Lung (tissue), 12 donors: ENCODE results near the gene XPR1. TPM values are rescaled to one million over a fixed set of nuclear protein-coding genes. Genes with fewer than 3 reads are reported as not detected.
"Not testable (repeated sequence)": the region's sequence is repeated elsewhere in the genome, so short reads cannot be mapped to it uniquely, and the experiment has no call there.

ENCODE experiments used
- ATAC-seq: fragments of 200-7000 bp; cut with Tn5 transposase; one replicate; pipeline ENCODE4 v1.9.1; 2020; ENCODE audit warnings: moderate number of reproducible peaks; ENCODE audit not compliant: insufficient read depth, low FRiP score
- DNase-seq, 3 donors: peaks; one replicate each; pipeline ENCODE4 v3.0.0-alpha.2; 2013 to 2017
- H3K27ac ChIP-seq, 2 donors: one replicate each; pipeline ENCODE4 v1.5.1; 2013; ENCODE audit warnings: mild to moderate bottlenecking in 2 of 2, moderate library complexity in 2 of 2, control low read depth in 1 of 2, inconsistent platforms in 1 of 2, low read depth in 1 of 2, low read length in 1 of 2
- H3K27me3 ChIP-seq, 3 donors: one replicate each; pipeline ENCODE4 v1.5.1; 2013; ENCODE audit warnings: low read length in 2 of 3; ENCODE audit not compliant: control insufficient read depth in 3 of 3, insufficient read depth in 3 of 3
- H3K36me3 ChIP-seq, 4 donors: one replicate each; pipeline ENCODE4 v1.5.1; 2013; ENCODE audit warnings: low read length in 4 of 4, mild to moderate bottlenecking in 1 of 4, moderate library complexity in 1 of 4; ENCODE audit not compliant: control insufficient read depth in 4 of 4, insufficient read depth in 4 of 4
- H3K4me1 ChIP-seq, 5 donors: one replicate each; pipeline ENCODE4 v1.5.1; 2013; ENCODE audit warnings: low read length in 5 of 5, mild to moderate bottlenecking in 2 of 5, moderate library complexity in 1 of 5; ENCODE audit not compliant: control insufficient read depth in 5 of 5, insufficient read depth in 5 of 5
- H3K4me3 ChIP-seq: one replicate; pipeline ENCODE4 v1.5.1; 2013; ENCODE audit warnings: mild to moderate bottlenecking, control low read depth, moderate library complexity
- H3K9ac ChIP-seq, 2 donors: one replicate each; pipeline ENCODE4 v1.5.1; 2013; ENCODE audit warnings: low read length in 2 of 2, control low read depth in 1 of 2; ENCODE audit not compliant: insufficient read depth in 1 of 2
- H3K9me3 ChIP-seq, 4 donors: one replicate each; pipeline ENCODE4 v1.5.1; 2013; ENCODE audit warnings: low read length in 3 of 4, mild to moderate bottlenecking in 1 of 4, moderate library complexity in 1 of 4; ENCODE audit not compliant: control insufficient read depth in 4 of 4, insufficient read depth in 3 of 4
- WGBS, 2 donors: extraction: QIAGEN DNeasy Blood & Tissue Kit; methylation state at CpG; one replicate each; pipeline ENCODE4 v1.1.7; 2013; 5-methylcytosine and 5-hydroxymethylcytosine counted together
- polyA plus RNA-seq, 2 donors: library from polyadenylated mRNA; stranded (reverse); fragments of 200-250 nt; gene quantifications; one replicate each; pipeline ENCODE4 v1.2.1, GENCODE V29; 2013
- total RNA-seq, 2 donors: library from RNA; depleted of rRNA in 1 of 2; stranded (reverse); fragments of >200 nt in 1 of 2; gene quantifications; one replicate each; pipeline ENCODE4 v1.2.1, GENCODE V29; 2014 to 2021
- TF ChIP-seq, protein P1 (sequence below): IDR thresholded peaks from 2 replicates; pipeline ENCODE4 v1.5.1; 2012; ENCODE audit warnings: mild to moderate bottlenecking; ENCODE audit errors: control extremely low read depth, extremely low read depth
- donor health status: control.
- donor health status: control.
- donor health status: Bipolar disorder and iron deficiency.
- donor health status: healthy.
- donor health status: DM: yes; HTN: yes; CAD: no.

The XPR1 gene
- total and polyA plus RNA-seq, 4 donors, result 7.4 to 44.0 (median 21.9) TPM

DNA sequence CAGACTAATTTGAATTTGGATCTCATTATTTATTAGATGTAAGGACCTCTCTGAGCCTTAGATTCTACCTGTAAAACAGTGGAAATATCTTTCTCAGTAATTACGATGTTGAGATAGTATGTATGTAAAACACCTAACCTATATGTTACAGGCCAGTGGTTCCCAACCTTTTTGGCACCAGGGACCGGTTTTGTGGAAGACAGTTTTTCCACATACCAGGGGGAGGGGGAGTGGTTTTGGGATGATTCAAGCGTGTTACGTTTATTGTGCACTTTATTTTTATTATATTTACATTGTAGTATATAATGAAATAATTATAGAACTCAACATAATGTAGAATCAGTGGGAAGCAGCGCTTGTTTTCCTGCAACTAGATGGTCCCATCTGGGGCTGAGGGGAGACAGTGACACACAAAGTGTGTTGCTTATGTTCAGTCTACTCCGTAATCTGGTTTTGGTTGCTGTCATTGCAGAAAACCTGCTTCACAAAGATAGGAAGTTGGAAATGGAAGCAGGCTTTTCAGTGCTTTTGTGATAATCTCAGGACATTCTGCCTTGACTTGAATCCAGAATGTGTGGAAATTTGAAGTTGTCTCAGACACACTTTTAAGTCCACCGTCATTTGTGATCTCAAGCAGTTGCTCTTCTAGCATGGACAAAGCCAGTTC lies 12.8 kb downstream of the XPR1 start:
- H3K9me3 ChIP-seq, result no peaks in the 10 kb centered on the region
- 84 to 94% methylated on average over 7 of the region's 7 CpGs for WGBS, 2 donors
- ATAC-seq (no peak), DNase-seq (no peak)
- peaks cover 0 to 3% (median under 1%) of the 10 kb centered on the region in 4 donors for H3K36me3 ChIP-seq
- H3K4me1 ChIP-seq, result peaks cover 0 to 51% (median 0%) of the 10 kb centered on the region in 5 donors
- no peak overlapping the region for H3K27ac ChIP-seq
- peaks cover 0 to 3% (median 0%) of the 10 kb centered on the region in 3 donors for H3K27me3 ChIP-seq
- TF ChIP-seq, protein P1, sequence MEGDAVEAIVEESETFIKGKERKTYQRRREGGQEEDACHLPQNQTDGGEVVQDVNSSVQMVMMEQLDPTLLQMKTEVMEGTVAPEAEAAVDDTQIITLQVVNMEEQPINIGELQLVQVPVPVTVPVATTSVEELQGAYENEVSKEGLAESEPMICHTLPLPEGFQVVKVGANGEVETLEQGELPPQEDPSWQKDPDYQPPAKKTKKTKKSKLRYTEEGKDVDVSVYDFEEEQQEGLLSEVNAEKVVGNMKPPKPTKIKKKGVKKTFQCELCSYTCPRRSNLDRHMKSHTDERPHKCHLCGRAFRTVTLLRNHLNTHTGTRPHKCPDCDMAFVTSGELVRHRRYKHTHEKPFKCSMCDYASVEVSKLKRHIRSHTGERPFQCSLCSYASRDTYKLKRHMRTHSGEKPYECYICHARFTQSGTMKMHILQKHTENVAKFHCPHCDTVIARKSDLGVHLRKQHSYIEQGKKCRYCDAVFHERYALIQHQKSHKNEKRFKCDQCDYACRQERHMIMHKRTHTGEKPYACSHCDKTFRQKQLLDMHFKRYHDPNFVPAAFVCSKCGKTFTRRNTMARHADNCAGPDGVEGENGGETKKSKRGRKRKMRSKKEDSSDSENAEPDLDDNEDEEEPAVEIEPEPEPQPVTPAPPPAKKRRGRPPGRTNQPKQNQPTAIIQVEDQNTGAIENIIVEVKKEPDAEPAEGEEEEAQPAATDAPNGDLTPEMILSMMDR, result no peak
- no peak overlapping the region for H3K9ac ChIP-seq
- no peak overlapping the region for H3K4me3 ChIP-seq

DNA sequence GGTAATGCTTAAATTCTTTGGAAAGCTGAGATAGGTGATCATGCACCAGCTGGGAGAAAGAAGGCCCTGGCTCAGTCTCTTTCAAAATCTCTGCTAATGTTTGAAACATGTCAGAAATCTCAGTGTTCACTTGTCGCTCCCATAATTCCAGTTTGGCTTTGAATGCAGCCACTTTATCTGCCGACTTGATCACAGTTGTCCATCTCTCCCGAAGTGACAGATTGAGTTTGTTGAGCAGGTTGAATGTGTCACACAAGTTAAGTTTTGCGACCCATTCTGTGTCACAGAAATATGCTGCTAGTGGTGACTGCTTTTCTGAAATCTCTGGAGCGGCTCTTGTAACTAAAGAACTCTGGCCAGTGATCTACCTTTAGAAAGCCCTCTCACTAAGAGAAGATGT lies 13.4 kb downstream of the XPR1 start:
- peaks cover 0 to 53% (median 0%) of the 10 kb centered on the region in 5 donors for H3K4me1 ChIP-seq
- not testable (repeated sequence) for H3K9me3 ChIP-seq, DNase-seq, H3K9ac ChIP-seq, ATAC-seq, H3K4me3 ChIP-seq, H3K36me3 ChIP-seq, H3K27ac ChIP-seq, H3K27me3 ChIP-seq
- WGBS, 2 donors, result 94 to 96% methylated on average over 5 of the region's 5 CpGs

DNA sequence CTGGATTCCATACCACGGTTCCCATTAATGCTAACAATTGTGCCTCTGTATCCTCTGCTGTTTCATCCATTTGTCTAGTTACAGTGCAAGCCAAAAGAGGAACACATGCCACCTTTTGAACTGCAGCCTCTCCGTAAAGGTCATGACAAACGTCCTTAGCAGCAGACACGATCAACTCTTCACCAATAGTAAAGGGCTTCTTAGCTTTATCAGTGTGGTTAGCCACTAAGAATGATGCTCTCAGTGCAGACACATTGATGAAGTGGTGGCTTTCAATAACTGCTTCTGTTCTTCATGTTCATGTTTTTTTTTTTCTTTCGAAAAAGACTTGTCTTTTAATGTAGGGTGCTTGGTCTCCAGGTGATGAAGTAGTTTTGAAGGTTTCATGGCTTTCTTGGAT lies 14.3 kb downstream of the XPR1 start:
- H3K36me3 ChIP-seq, result peaks cover 0 to 3% (median under 1%) of the 10 kb centered on the region in 4 donors
- no peaks in the 10 kb centered on the region for H3K9me3 ChIP-seq
- H3K4me1 ChIP-seq, result peaks cover 0 to 49% (median 0%) of the 10 kb centered on the region in 5 donors
- H3K4me3 ChIP-seq, result no peak overlapping the region
- H3K27ac ChIP-seq, result no peak overlapping the region
- DNase-seq, result no peak
- ATAC-seq, result no peak
- TF ChIP-seq, protein P1, result no peak
- H3K27me3 ChIP-seq, result peaks cover 0 to 3% (median 0%) of the 10 kb centered on the region in 3 donors
- 84 to 85% methylated on average over 5 of the region's 5 CpGs for WGBS, 2 donors
- no peak overlapping the region for H3K9ac ChIP-seq

DNA sequence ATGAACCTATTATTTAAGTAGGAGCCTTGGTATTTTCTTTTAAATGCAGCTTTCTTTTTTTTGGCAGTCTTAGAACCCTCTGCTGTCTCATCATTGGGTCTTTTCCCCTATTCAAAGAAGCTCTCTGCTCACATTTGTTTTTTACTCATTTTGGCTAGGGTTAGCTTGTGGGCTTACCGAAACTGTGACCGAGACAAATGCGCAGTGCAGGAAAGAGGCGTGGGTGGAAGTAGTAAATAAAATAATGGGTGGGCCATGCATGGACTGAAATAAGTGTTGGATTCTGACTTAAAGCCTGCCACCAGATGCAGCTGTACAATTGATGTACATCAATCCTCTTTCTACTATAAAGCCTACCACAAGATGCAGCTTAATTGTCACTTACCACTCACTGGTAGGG lies 14.7 kb downstream of the XPR1 start:
- H3K27ac ChIP-seq, result no peak overlapping the region
- no peak for ATAC-seq

More for the DNA sequence above, 14.7 kb downstream of the XPR1 start:
- H3K36me3 ChIP-seq, result peaks cover 0 to 3% (median under 1%) of the 10 kb centered on the region in 4 donors
- peaks cover 0 to 49% (median 0%) of the 10 kb centered on the region in 5 donors for H3K4me1 ChIP-seq
- H3K4me3 ChIP-seq, result no peak overlapping the region
- no peaks in the 10 kb centered on the region for H3K9me3 ChIP-seq
- TF ChIP-seq, protein P1, result no peak
- peaks cover 0 to 3% (median 0%) of the 10 kb centered on the region in 3 donors for H3K27me3 ChIP-seq
- 73 to 74% methylated on average over 4 of the region's 4 CpGs for WGBS, 2 donors
- DNase-seq, result no peak
- H3K9ac ChIP-seq, result no peak overlapping the region
